ENCODE measurements around the gene HNMT. TPM values are rescaled to one million over a fixed set of nuclear protein-coding genes. Genes with fewer than 3 reads are reported as not detected.

The HNMT gene
- total and polyA plus RNA-seq, 2 of the 8 experiments (the other 6 are each of a cell fraction or from before 2014, with no cell fraction given), result 1.6 to 3.6 TPM

- POLR2A ChIA-PET (ENCODE audit: partially characterized antibody), result no interaction called here
- 83% methylated on average over 2 of the region's 2 CpGs; no CpG with 5 or more reads in 1 of the 2 experiments for WGBS, 2 experiments (ENCODE audit: extremely low coverage in 1 of 2, insufficient coverage in 1 of 2, insufficient read length in 1 of 2, insufficient replicate concordance in 2 of 2, low coverage in 1 of 2, low lambda C conversion rate in 2 of 2, missing lambda C conversion rate in 1 of 2)
- no peak overlapping the region for H2BK15ac ChIP-seq (ENCODE audit: low read length)
- H3K9ac ChIP-seq (replicated peaks in 1 of 4; ENCODE audit: extremely low read depth in 1 of 4, low read depth in 3 of 4, low read length in 3 of 4), result no peak overlapping the region
- H3K79me1 ChIP-seq (ENCODE audit: low read depth, low read length), result no peaks in the 10 kb centered on the region
- DNase-seq (ENCODE audit: low read depth in 1 of 2, low spot score in 2 of 2), result no peak
- H3K56ac ChIP-seq (replicated peaks; ENCODE audit: insufficient read length, low read depth, low read length), result no peak overlapping the region
- no peak overlapping the region for H2BK12ac ChIP-seq (ENCODE audit: low read depth, low read length)
- no peak overlapping the region for H3K27ac ChIP-seq (ENCODE audit: low read depth, low read length)
- H4K5ac ChIP-seq (ENCODE audit: insufficient read length, low read depth, low read length), result no peak overlapping the region
- H4K91ac ChIP-seq (replicated peaks; ENCODE audit: insufficient read length, low read length), result no peak overlapping the region
- H3K23ac ChIP-seq (ENCODE audit: insufficient read length), result no peak overlapping the region
- no peak overlapping the region for H2AK5ac ChIP-seq (ENCODE audit: low read depth, low read length)
- CTCF ChIA-PET (ENCODE audit: partially characterized antibody), result interaction anchor here (0.9 kb wide), 1 partner anchor 9 kb away, joined by 3 read pairs; no protein-coding TSS in a partner anchor
- no peaks in the 10 kb centered on the region for H3K9me3 ChIP-seq (ENCODE audit: insufficient read depth in 2 of 2, low read depth in 1 of 2, low read length in 1 of 2)
- H2BK5ac ChIP-seq (ENCODE audit: low read depth, low read length), result no peak overlapping the region
- no peaks in the 10 kb centered on the region for H3K23me2 ChIP-seq (ENCODE audit: low read depth, low read length)
- H4K20me1 ChIP-seq (replicated peaks in 1 of 2; ENCODE audit: control insufficient read depth in 1 of 2, insufficient read depth in 2 of 2, low read length in 2 of 2), result no peaks in the 10 kb centered on the region
- H4K8ac ChIP-seq (ENCODE audit: extremely low read depth, insufficient read depth, low read length), result no peak overlapping the region
- H3K14ac ChIP-seq (ENCODE audit: insufficient read length), result no peak overlapping the region
- no peak overlapping the region for H3K4ac ChIP-seq (replicated peaks; ENCODE audit: insufficient read length, low read depth, low read length)
- no peak overlapping the region for H2BK20ac ChIP-seq (ENCODE audit: low read length)
- H3K4me1 ChIP-seq (replicated peaks in 1 of 4; ENCODE audit: control insufficient read depth in 3 of 4, insufficient read depth in 4 of 4, low read length in 3 of 4), result peaks cover 0 to 2% (median under 1%) of the 10 kb centered on the region in 4 experiments; a peak in 2 of 7 replicates
- H2AFZ ChIP-seq (ENCODE audit: low read length), result no peak overlapping the region
- H3K27me3 ChIP-seq (replicated peaks in 1 of 4; ENCODE audit: control insufficient read depth in 3 of 4, extremely low read depth in 1 of 4, insufficient read depth in 3 of 4, low read length in 3 of 4), result no peaks in the 10 kb centered on the region
- H3K4me2 ChIP-seq (ENCODE audit: insufficient read depth in 1 of 2, low read depth in 2 of 2, low read length in 2 of 2), result no peak overlapping the region
- H3K4me3 ChIP-seq (ENCODE audit: extremely low read depth in 1 of 4, insufficient read depth in 2 of 4, low read depth in 3 of 4, low read length in 4 of 4), result no peak overlapping the region
- FAIRE-seq, result no peak
- no peak overlapping the region for H3K18ac ChIP-seq (ENCODE audit: extremely low read depth, low read length)
- H3K79me2 ChIP-seq (ENCODE audit: control insufficient read depth in 1 of 2, insufficient read depth in 2 of 2, low read length in 2 of 2), result no peaks in the 10 kb centered on the region
- no peaks in the 10 kb centered on the region for H3K36me3 ChIP-seq (ENCODE audit: control insufficient read depth in 2 of 4, insufficient read depth in 4 of 4, low read length in 3 of 4)
- H2BK120ac ChIP-seq (replicated peaks; ENCODE audit: low read depth, low read length), result no peak overlapping the region
- TF ChIP-seq KDM1A (IDR thresholded peaks at IDR 0.05; ENCODE audit: borderline replicate concordance, low read length) (no peak), TAF7 (optimal IDR thresholded peaks at IDR 0.05; ENCODE audit: borderline replicate concordance, low read depth, low read length) (no peak), FOSL1 (IDR thresholded peaks at IDR 0.05; ENCODE audit: insufficient read depth, low read depth, low read length) (no peak), E2F6 (IDR thresholded peaks at IDR 0.05) (no peak), POU5F1 (IDR thresholded peaks at IDR 0.05; ENCODE audit: low read depth, low read length) (no peak), CREB1 (IDR thresholded peaks at IDR 0.05) (no peak), SIN3A (conservative IDR thresholded peaks at IDR 0.05 in 1 of 2, IDR thresholded peaks at IDR 0.05 in 1 of 2; ENCODE audit: low read depth in 1 of 2, low read length in 2 of 2) (no peak), JUN (IDR thresholded peaks at IDR 0.05; ENCODE audit: low read depth, low read length) (no peak), CHD2 (IDR thresholded peaks at IDR 0.05; ENCODE audit: low read length) (no peak), EGR1 (IDR thresholded peaks at IDR 0.05; ENCODE audit: borderline replicate concordance, low read depth, low read length) (no peak), BRCA1 (IDR thresholded peaks at IDR 0.05; ENCODE audit: low read depth, low read length) (no peak), TAF1 (IDR thresholded peaks at IDR 0.05; ENCODE audit: low read depth, low read length) (no peak), SAP30 (IDR thresholded peaks at IDR 0.05; ENCODE audit: insufficient read depth, insufficient replicate concordance, low read length) (no peak), POLR2A (IDR thresholded peaks at IDR 0.05; ENCODE audit: control extremely low read depth in 1 of 2, low read depth in 2 of 2, low read length in 2 of 2) (no peak), RXRA (IDR thresholded peaks at IDR 0.05; ENCODE audit: insufficient read depth, low read depth, low read length) (no peak)
Observed at GRCh38 chr2:138028538-138028937, 64.3 kb downstream of the HNMT start.
